ENCODE measurements around the gene THADA.
"Not testable (repeated sequence)": the region's sequence is repeated elsewhere in the genome, so short reads cannot be mapped to it uniquely, and the experiment has no call there.

THADA gene

DNA sequence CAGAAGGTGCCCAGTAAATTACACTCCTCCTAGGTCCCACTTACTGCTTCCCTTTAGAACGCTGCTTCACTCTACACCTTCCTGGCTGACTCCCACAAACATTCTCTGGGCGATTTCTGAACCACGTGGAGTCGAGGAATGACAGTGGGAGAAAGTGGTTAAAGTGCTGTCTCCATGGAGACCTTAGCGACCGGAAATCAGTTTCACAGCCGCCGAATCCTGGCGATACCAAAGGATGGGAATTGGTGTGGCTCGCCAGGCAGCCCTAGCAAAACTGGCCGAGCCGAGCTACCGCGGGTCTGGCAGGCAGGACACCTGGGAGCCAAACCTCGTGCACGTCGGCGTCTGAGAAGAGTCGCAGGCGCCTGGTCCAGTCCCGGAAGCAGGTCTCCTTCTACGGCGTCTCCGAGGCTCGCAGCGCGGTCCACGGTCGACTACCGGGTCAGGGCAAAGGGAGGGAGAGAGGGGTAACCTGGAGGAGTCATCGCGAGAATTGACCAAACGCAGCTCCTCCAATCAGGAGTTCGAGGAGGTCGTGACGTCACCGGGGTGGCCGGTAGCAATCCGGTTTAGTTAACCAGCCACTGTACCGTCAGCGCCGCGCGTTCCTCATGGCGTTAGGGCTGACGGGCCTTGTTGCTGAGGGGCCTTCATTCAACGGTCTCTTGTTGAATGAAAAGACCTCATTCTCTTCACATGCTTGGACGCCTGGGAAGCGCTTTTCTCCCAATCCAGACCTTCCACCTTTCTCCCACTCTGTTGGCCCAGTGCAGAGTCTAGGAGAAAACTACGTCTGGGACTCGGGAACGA lies at the start of gene THADA:
THADA (minus strand) TSS at position 436 of the 810 bp plus-strand sequence. CDS start 3,646 bp downstream, outside the sequence.
- DNase-seq, result peak; percentile 99 to 100

DNA sequence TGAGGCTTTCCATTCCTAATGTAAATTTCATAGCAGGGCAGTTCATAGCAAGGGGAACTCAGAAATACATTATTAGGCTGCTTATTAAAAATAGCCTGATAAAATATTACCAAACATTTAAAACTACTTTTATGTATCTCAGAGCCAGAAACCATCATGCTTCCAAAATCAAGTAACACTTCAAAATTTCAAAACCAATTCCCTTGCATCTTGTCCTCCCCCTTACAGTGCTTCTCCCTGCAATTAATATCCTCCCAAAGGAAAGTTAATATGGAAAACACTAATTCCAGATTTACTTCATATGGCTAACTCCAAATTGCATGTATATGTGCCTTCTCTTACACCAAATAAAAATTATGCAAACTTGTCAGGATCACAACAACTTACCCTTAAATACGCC lies 47.8 kb upstream of the THADA start:
- no peak for DNase-seq

DNA sequence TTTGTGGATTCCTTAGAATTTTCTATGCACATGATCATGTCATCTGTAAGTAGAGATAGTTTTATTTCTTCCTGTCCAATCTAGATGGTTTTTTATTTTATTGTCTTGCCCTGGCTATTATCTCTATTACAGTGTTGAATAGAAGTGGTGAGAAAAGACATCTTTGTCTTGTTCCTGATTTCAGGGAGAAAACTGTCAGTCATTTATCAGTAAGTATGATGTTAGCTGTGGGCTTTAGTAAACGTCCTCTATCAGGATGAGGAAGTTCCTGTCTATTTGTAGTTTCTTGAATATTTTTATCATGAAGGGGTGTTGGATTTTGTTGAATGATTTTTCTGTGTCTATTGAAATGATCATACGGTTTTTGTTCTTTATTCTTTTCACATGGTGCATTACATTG lies 46.5 kb upstream of the THADA start:
- DNase-seq, result no peak

- peak; percentile 70 to 75 for DNase-seq
These were observed 41.4 kb upstream of the THADA start, which contains the start of gene PLEKHH2 for GRCh38 chr2:43637030-43637803. Gene PLEKHH2 (plus strand): TSS chr2:43637260. CDS start chr2:43644674, 7,414 bp downstream.

GRCh38 chr2:43636621-43637020 lies 40.8 kb upstream of the THADA start:
- no peak for DNase-seq

GRCh38 chr2:43636153-43636552 lies 40.3 kb upstream of the THADA start:
- DNase-seq, result not testable (repeated sequence)

- DNase-seq, result peak; percentile 67 to 96
These were observed 38.9 kb upstream of the THADA start for GRCh38 chr2:43634604-43635306.

GRCh38 chr2:43631618-43632317 lies 35.9 kb upstream of the THADA start:
- DNase-seq, result no peak

GRCh38 chr2:43622931-43623451 lies 27.2 kb upstream of the THADA start:
- DNase-seq, result no peak

DNA sequence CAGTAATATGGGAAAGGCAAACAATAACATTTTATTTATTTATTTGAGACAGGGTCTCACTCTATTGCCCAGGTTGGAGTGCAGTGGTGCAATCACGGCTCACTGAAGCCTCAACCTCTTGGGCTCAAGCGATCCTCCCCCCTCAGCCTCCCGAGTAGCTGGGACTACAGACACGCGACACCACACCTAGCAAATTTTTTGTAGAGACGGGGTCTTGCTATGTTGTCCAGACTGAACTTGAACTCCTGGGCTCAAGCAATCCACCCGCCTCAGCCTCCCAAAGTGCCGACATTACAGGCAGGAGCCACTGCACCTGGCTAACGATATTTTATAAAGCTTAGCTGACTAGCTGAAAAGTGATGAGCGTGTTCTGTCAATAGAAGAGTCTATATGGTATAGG lies 23.7 kb upstream of the THADA start:
- DNase-seq, result no peak

DNA sequence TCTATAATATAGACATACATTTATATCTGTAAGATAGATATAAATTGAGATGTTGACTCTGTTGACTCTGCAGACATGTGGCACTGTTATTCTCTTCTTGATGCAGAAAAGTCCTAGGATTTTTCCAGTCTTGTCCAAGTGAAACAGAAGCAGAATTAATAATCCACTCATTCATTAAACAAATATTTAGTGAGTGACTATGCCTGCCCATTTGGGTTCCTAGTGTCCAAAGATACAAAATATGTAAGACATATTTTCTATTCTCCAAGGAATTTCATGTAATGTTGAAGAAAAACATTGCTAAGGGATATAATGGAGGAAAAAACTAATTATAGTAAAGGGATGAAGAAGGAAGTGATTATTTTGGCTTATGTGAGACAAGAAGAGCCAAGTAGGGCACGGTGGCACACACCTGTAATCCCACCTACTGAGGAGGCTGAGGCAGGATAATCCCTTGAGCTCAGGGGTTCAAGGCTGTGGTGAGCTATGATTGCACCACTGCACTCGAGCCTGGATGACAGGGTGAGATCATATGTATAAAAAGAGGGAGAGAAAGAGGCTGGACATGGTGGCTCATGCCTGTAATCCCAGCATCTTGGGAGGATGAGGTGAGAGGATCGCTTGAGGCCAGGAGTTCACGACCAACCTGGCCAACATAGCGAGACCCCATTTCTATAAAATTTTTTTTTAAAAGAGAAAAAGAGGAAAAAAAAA lies 21.3 kb upstream of the THADA start:
- DNase-seq, result no peak

DNA sequence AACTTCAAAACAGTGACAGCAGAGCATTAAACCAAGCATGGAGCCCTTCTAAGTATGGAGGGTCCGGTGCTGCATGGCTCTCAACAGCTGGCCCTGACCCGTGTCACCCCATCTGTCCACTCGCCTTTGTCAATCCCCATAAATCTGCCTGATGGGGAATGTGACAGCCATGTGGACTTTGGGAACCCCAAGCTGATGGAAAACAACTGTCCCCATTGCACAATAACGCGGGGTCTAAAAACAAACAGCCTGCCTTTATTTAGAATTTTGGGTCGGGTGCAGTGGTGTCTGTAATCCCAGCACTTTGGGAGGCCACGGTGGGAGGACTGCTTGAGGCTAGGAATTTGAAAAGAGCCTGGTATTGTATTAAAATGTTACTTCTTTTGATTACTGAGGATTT lies 17.1 kb upstream of the THADA start:
- DNase-seq, result no peak

DNA sequence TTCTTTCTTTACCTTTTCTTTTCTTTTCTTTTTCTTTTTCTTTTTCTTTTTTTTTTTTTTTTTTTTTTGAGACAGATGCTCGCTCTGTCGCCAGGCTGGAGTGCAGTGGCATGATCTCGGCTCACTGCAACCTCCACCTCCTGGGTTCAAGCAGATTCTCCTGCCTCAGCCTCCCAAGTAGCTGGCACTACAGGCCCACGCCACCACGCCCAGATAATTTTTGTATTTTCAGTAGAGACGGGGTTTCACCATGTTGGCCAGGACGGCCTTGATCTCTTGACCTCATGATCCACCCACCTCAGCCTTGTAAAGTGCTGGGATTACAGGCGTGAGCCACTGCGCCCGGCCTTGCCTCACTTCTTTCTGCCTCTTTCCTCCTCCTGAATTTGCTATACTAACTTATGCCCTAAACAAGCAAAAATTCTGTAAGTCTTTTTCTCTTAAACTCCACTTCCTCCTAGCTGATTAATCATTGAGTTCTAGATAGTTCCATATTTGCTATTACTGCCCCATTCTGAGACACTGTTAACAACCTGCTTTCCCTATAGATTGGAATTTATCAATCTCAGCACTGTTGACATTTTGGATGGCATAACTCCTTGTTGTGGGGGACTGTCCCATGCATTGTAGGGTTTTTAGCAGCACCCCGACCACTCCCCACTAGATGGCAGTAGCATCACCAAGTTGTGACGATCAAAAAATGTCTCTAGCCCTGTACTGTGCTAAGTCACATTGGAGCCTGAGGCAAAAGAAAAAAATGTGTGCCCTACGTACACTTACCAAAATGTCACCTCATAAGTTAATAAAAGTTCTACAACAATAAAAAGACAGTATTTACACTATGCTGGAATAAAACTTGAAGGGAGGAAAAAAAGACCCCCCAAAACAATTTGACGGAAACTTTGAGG lies 16.4 kb upstream of the THADA start:
- DNase-seq, result peak; percentile 62 to 74

DNA sequence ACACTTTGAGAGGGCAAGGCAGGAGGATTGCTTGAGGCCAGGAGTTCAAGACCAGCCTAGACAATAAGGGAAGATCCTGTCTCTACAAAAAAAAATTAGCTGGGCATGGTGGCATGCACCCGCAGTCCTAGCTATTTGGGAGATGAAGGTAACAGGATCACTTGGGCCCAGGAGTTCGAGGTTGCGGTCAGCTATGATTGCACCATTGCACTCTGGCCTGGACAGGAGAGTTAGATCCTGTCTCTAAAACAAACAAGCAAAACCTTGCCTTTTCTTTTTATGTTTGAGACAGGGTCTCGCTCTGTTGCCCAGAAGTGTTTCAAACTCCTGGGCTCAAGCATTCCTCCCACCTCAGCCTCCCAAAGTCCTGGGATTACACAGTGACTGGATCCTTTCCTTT lies 14.5 kb upstream of the THADA start:
- DNase-seq, result no peak

- peak; percentile 66 to 71 for DNase-seq
These were observed 13.6 kb upstream of the THADA start for GRCh38 chr2:43609290-43609918.

DNA sequence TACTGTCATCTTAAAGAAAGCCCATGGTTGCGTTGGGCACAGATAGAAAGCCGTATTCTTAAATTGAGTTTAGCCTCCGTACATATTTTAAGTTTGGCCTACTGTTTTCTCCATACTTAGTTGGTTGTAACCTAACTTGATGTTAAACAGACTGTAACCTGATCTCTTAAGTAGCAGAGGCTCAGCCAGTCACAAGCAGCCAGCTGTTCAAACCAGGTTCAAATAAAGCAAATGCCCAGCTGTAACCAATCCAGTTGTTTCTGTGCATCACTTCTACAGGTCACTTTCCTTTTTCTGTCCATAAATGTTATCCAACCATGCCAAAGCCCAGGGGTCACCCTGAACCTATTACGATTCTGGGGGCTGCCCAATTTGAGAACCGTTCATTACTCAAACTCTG lies 10.0 kb upstream of the THADA start:
- peak; percentile 0 to 45 for DNase-seq

DNA sequence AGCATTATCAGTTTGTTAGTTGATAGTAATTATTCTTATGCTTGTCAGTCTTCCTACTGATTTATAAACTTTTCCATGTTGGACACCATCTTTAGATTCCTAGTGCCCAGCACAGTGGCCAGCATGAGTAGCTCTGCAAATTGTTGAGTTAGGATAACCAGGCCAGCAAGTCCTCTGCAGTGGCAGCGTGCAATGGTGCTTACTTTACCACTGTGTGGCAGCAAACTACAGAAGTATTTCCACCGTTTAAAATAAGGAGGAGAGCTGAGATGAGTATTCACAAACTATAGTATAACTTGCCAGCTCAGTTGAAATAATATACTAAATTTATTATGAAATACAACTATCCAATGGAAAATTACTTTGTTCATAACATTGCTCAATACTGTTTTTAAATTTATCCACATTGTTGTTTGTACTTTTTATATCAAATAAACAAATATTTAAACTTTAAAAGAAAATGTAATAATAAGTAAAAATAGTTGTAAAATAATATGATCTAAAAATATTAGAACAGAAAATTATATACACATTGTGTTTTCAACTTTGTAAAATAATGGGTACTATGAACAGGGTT lies 9.3 kb upstream of the THADA start:
- peak; percentile 7 to 65 for DNase-seq

DNA sequence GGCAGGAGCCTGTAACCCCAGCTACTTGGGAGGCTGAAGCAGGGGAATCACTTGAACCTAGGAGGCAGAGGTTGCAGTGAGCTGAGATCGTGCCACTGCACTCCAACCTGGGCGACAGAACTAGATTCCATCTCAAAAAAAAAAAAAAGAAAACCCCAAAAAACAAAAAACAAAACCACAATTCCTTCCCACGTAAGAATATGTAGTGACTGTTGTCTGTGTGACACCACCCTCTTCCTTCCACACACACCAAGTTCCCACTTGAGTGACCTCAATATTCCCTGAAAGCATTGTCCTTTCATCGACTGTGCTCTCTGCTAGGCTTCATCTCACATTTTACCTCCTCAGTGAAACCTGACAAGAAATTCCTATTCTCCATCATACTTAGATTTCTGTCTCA lies 8.8 kb upstream of the THADA start:
- DNase-seq, result no peak

GRCh38 chr2:43600596-43600995 lies 4.8 kb upstream of the THADA start:
- DNase-seq, result not testable (repeated sequence)

DNA sequence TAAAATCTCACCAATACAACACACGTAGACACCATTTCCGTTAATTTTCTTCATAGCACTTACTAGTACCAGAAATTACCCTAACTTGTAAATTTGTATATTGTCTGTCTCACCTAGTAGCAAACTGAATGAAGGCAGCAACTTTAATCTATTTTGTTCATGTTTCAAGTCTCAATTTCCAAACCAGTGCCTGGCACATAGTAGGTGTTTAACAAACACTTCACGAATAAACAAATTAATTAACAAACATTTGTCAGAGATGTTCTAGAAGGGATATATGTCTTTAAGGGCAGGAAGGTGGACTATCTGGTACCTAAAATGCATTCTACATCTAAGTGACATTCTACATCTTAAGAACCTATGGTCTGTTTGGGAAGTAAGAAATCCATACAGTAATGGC lies 963 bp downstream of the THADA start:
- DNase-seq, result no peak

Measured in NCI-H2081 (cell line).